Activated CD8-positive, alpha-beta memory T cell treated with anti-CD3 and anti-CD28 coated beads, Interleukin-2, amount 10 ng/mL, durations not matched to agents 7 days and 5 days (primary cell): ENCODE data around the gene EN2. TPM values are rescaled to one million over a fixed set of nuclear protein-coding genes. Genes with fewer than 3 reads are reported as not detected.
A peak's percentile ranks its signal among the peaks of the same experiment; 100 is the strongest.

Experiments
- ATAC-seq: fragments of 150-1000 bp; cut with Tn5 transposase; one replicate; pipeline ENCODE4 v1.10.0; 2021; ENCODE audit warnings: moderate library complexity
- CTCF ChIA-PET: fragments of 350-600 bp; sonication (Branson Sonifier 250); formaldehyde crosslinking; loops from one replicate; lab custom pipeline; 2021; ENCODE audit warnings: antibody characterized with exemption; lab: Charles Lee
- DNase-seq: peaks from one replicate; pipeline ENCODE4 v3.0.0-alpha.2; 2020
- H3K27ac Mint-ChIP-seq: one replicate; pipeline ENCODE4 v1.8.0; 2021; ENCODE audit warnings: mild to moderate bottlenecking, mixed read lengths
- H3K27me3 Mint-ChIP-seq: one replicate; pipeline ENCODE4 v1.8.0; 2021; ENCODE audit warnings: mixed read lengths
- H3K36me3 Mint-ChIP-seq: one replicate; pipeline ENCODE4 v1.8.0; 2021; ENCODE audit warnings: mild to moderate bottlenecking, mixed read lengths
- H3K4me1 Mint-ChIP-seq: one replicate; pipeline ENCODE4 v1.8.0; 2021; ENCODE audit warnings: mixed read lengths
- H3K4me3 Mint-ChIP-seq: one replicate; pipeline ENCODE4 v1.8.0; 2021; ENCODE audit warnings: mild to moderate bottlenecking, moderate library complexity, mixed read lengths
- H3K9me3 Mint-ChIP-seq: one replicate; pipeline ENCODE4 v1.8.0; 2022; ENCODE audit warnings: low read depth, mixed read lengths
- total RNA-seq, 2 experiments: library from RNA; stranded (reverse); gene quantifications; one replicate each; pipeline ENCODE4 v1.2.3, GENCODE V29; 2021

The EN2 gene
- total RNA-seq, 2 experiments from 2014 or later, result not detected

DNA sequence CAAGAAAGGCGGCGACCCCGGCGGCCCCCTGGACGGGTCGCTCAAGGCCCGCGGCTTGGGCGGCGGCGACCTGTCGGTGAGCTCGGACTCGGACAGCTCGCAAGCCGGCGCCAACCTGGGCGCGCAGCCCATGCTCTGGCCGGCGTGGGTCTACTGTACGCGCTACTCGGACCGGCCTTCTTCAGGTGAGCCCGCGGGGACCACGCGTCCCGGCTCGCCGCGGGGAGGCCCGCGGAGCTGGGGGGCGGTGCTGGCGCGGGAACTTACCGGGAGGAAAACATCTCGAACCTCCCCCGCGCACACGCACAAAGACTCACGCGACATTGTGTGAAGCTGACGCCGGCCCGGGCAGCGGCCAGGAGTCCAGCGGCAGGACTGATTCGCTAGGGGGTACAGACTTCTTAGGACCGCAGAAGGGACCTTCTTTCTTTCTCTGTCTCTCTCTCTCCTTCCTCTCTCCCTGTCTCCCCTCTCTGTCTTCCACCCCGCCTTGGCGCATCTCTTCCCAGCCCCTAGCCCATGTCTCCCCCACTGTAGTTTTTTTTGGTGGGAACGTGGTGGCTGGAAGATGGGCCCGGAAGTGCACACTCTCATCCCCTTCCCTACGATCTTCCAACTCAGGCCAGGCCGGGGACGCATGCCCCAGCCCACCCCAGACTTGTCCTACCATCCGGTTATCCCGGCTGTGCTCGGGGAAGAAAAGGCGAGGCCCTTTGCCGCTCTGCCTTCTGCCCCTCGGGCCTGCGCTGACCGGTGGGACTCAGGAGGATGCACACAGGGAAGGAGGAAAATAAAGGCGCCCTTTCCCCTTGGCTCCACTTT lies 1.2 kb downstream of the EN2 start:
- H3K4me3 Mint-ChIP-seq, result peak overlapping the region; percentile 36
- peaks cover 8% of the 10 kb centered on the region for H3K4me1 Mint-ChIP-seq
- H3K36me3 Mint-ChIP-seq, result peaks cover 3% of the 10 kb centered on the region
- H3K9me3 Mint-ChIP-seq, result no peaks in the 10 kb centered on the region
- CTCF ChIA-PET, result no interaction called here
- H3K27ac Mint-ChIP-seq, result peak overlapping the region; percentile 56
- H3K27me3 Mint-ChIP-seq, result peaks cover 82% of the 10 kb centered on the region
- no peak for DNase-seq
- no peak for ATAC-seq

DNA sequence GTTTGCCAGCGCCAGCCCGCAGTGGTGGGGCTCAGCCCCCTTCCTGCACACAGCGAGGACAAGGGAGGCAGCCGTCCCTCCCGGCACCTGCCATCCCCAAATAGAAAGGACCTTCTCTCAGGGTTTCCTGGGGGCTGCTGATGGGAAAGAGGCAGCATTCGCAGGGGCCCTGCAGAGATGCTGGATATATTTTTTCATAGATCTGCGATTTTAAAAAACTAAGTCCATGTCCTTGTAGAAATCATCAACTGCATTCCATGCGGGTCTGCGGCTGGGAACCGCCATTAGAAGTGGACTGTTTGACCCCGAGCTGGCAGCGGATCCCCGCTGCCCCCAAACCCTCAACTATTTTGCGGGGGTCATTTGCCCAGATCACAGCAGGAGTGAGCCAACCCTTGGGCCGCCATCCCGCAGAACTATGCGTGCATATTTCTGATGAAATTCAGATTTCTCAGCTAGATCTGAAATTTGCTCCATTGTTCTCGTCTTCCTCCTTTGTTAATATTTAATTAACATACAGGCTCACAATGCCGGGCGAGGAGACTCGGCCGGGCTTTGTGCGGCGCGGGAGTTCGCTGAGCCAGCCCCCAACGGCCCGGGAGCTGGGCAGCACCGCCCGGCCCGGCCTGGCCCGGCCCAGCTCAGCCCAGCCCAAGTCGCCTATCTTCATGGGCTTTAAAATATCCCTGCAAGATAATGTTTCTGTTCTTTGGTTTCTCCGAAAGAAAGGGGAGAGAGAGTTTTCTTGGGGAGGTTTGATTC lies 2.0 kb downstream of the EN2 start:
- Mint-ChIP-seq H3K27me3 (peaks cover 82% of the 10 kb centered on the region), H3K27ac (peak overlapping the region; percentile 56), H3K4me3 (no peak overlapping the region), H3K9me3 (no peaks in the 10 kb centered on the region), H3K36me3 (peaks cover 3% of the 10 kb centered on the region), H3K4me1 (peaks cover 8% of the 10 kb centered on the region)
- CTCF ChIA-PET, result no interaction called here
- DNase-seq (no peak), ATAC-seq (no peak)

DNA sequence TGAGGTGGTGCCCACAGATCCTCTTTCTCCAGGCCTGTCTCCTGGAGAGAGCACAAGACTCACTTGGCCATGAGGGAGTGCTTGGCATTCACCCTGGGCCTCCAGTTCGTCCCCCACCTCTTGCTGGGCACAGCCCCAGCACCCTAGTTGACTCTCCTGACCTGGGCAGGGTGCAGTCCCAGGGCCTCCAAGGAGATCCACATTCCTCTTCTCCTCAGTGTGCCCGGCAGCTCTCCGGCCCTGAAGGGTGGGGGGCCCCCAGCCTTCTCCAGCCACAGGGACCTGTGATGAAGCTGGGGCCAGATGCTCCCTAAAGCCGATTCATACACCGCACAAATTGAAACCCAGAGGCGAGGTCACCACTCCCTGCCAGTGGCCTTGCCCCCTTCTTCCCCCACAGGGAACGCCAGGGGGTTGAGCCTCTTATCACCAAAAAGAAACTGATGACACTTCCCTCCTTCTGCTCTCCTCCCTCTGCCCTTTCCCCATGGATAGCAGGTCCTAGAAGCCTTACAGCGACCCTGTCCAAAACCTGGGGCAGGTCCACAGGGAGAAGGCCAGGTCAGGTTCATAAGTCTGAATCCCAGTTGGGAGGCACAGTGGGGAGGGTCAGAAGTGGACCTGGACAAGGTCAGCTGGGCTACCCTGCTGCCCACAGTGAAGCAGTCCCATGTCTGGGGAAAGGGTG lies 3.1 kb downstream of the EN2 start:
- Mint-ChIP-seq H3K4me3 (no peak overlapping the region), H3K27me3 (peaks cover 82% of the 10 kb centered on the region), H3K9me3 (no peaks in the 10 kb centered on the region), H3K36me3 (peaks cover 3% of the 10 kb centered on the region), H3K4me1 (peaks cover 10% of the 10 kb centered on the region), H3K27ac (no peak overlapping the region)
- CTCF ChIA-PET, result no interaction called here
- no peak for ATAC-seq
- DNase-seq, result no peak

DNA sequence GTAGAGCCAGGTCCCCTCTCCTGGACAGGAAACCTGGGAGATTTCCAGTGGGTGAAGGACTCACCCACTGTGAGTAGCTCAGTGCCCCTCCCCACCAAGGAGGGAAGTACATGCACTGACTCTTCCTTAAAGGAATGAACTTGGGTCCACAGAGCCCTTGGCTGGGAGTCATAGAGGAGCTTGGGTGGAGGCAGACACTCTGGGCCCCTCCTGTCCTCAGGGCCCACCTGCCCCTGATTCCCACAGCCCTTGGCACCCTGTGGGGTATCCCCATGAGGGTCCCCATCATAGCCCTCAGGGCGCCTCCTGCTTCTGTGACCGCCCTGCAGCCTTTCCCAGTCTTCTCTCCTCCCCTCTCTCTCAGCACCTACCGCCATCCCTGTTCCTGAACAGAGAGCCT lies 3.7 kb downstream of the EN2 start:
- peaks cover 3% of the 10 kb centered on the region for H3K36me3 Mint-ChIP-seq
- H3K9me3 Mint-ChIP-seq, result no peaks in the 10 kb centered on the region
- ATAC-seq (no peak), DNase-seq (no peak)
- H3K4me1 Mint-ChIP-seq, result peaks cover 8% of the 10 kb centered on the region
- H3K27me3 Mint-ChIP-seq, result peaks cover 81% of the 10 kb centered on the region
- H3K27ac Mint-ChIP-seq, result no peak overlapping the region
- no peak overlapping the region for H3K4me3 Mint-ChIP-seq
- CTCF ChIA-PET, result no interaction called here

DNA sequence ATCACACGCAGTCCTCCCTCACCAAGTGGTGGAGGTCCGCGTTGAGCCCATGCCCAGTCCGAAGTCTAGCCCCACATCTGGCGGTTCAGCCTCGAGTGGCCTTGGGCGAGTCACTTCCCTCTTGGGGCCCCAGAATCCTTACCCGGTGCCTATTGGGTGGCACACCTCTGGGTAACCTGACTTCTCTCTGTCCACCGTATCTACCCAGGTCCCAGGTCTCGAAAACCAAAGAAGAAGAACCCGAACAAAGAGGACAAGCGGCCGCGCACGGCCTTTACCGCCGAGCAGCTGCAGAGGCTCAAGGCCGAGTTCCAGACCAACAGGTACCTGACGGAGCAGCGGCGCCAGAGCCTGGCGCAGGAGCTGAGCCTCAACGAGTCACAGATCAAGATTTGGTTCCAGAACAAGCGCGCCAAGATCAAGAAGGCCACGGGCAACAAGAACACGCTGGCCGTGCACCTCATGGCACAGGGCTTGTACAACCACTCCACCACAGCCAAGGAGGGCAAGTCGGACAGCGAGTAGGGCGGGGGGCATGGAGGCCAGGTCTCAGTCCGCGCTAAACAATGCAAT lies 4.3 kb downstream of the EN2 start:
- Mint-ChIP-seq H3K9me3 (no peaks in the 10 kb centered on the region), H3K4me1 (peaks cover 6% of the 10 kb centered on the region), H3K27me3 (peaks cover 81% of the 10 kb centered on the region), H3K4me3 (no peak overlapping the region), H3K36me3 (peaks cover 3% of the 10 kb centered on the region), H3K27ac (no peak overlapping the region)
- DNase-seq (no peak), ATAC-seq (no peak)
- CTCF ChIA-PET, result no interaction called here

DNA sequence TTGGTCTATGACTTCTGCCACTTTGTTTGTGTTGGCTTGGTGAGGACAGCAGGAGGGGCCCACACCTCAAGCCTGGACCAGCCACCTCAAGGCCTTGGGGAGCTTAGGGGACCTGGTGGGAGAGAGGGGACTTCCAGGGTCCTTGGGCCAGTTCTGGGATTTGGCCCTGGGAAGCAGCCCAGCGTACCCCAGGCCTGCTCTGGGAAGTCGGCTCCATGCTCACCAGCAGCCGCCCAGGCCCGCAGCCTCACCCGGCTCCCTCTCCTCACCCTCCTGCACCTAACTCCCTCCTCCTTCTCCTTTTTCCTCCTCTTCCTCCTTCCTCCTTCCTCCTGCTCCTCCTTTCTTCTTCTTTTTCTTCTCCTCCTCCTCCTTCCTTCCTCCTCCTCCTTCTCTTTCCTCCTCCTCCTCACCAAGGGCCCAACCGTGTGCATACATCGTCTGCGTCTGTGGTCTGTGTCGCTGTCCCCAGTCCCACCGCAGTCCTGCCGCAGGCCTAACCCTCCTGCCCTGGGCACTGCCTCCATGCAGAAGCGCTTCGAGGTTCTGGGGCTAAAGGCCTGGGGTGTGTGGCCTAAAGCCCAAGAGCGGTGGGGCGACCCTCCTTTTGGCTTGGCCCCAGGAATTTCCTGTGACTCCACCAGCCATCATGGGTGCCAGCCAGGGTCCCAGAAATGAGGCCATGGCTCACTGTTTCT lies 5.3 kb downstream of the EN2 start:
- Mint-ChIP-seq H3K27ac (no peak overlapping the region), H3K9me3 (no peaks in the 10 kb centered on the region), H3K27me3 (peaks cover 85% of the 10 kb centered on the region), H3K36me3 (peaks cover 3% of the 10 kb centered on the region), H3K4me3 (no peak overlapping the region), H3K4me1 (peaks cover 6% of the 10 kb centered on the region)
- DNase-seq (no peak), ATAC-seq (no peak)
- CTCF ChIA-PET, result interaction anchor here (0.8 kb wide), 1 partner anchor 82 kb away, joined by 3 read pairs; no protein-coding TSS in a partner anchor

DNA sequence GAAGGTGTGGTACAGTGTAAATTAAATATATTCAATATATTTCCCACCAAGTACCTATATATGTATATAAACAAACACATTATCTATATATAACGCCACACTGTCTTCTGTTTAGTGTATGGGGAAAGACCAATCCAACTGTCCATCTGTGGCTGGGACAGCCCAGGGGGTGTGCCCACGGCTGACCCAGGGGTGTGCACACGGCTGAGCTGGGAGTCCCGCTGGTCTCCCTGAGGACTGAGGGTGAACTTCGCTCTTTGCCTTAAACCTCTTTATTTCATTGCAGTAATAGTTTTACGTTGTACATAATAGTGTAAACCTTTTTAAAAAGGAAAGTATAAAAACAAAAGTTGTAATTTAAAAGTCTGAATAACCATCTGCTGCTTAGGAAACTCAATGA lies 6.3 kb downstream of the EN2 start:
- peaks cover 2% of the 10 kb centered on the region for H3K36me3 Mint-ChIP-seq
- H3K27ac Mint-ChIP-seq, result no peak overlapping the region
- H3K9me3 Mint-ChIP-seq, result no peaks in the 10 kb centered on the region
- H3K4me3 Mint-ChIP-seq, result no peak overlapping the region
- ATAC-seq (no peak), DNase-seq (no peak)
- H3K27me3 Mint-ChIP-seq, result peaks cover 92% of the 10 kb centered on the region
- CTCF ChIA-PET, result no interaction called here
- H3K4me1 Mint-ChIP-seq, result peaks cover 5% of the 10 kb centered on the region

DNA sequence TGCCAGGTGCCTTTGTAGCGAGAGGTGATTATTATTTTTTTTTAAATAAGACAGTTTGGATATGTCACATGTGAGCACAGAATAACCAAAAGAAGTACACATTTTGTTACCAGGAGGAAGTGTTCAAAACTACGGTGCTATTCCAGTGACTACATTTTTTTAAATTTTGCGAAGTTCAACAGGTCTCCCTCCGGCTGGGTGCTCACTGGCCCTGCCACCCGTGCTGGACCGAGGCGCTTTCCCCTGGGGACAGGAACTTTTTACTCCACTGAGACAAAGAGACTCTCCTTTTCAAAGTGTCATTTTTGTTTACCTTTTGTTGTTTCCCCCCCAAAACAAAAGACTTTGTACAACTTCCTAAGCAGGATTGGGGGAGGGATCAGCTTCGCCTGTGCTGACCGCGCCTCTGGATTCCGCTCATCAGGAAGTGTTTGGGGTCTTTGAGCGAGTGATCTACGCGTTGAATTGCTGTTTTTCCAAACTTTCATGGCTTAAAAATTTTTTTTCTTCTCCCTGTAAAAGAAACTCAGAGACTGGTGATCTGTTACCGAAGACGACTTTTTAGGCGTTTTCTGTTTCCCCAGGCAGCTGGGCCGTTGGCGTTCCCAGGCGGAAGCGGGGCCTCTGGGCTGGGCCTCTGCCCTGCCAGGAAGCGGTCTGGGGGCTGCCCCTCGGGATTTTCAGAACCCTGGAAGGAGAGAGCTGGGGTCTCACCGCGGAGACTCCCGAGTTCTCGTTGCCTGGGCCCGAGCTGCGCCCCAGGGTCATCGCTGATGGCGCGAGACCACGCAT lies 7.2 kb downstream of the EN2 start:
- no peak for ATAC-seq
- H3K36me3 Mint-ChIP-seq, result no peaks in the 10 kb centered on the region
- peaks cover 92% of the 10 kb centered on the region for H3K27me3 Mint-ChIP-seq
- H3K4me3 Mint-ChIP-seq, result no peak overlapping the region
- H3K4me1 Mint-ChIP-seq, result peaks cover 5% of the 10 kb centered on the region
- H3K9me3 Mint-ChIP-seq, result no peaks in the 10 kb centered on the region
- no peak overlapping the region for H3K27ac Mint-ChIP-seq
- CTCF ChIA-PET, result no interaction called here
- DNase-seq, result no peak

DNA sequence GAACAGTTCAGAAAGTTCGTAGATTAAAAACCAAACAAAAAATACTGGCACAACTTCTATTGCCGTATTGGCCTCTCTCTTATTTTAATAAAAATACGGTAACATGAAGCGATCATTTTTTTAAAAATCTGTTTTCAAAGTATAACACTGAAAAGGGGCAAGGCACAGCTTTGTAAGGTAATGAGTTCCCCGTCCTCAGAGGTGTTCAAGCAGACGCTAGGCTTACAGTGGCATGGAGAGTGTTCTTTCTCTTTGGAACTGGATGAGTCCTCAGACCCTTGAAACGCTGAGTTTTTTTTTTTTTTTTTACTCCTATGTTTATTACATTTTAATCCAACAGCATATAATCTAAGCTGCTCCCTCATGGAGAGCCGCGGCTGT lies 7.8 kb downstream of the EN2 start:
- Mint-ChIP-seq H3K9me3 (no peaks in the 10 kb centered on the region), H3K4me3 (no peak overlapping the region), H3K27me3 (peaks cover 91% of the 10 kb centered on the region), H3K27ac (no peak overlapping the region), H3K36me3 (no peaks in the 10 kb centered on the region), H3K4me1 (peaks cover 5% of the 10 kb centered on the region)
- no peak for ATAC-seq
- DNase-seq, result no peak
- CTCF ChIA-PET, result interaction anchor here (0.6 kb wide), 1 partner anchor 329 kb away, joined by 5 read pairs; no protein-coding TSS in a partner anchor

DNA sequence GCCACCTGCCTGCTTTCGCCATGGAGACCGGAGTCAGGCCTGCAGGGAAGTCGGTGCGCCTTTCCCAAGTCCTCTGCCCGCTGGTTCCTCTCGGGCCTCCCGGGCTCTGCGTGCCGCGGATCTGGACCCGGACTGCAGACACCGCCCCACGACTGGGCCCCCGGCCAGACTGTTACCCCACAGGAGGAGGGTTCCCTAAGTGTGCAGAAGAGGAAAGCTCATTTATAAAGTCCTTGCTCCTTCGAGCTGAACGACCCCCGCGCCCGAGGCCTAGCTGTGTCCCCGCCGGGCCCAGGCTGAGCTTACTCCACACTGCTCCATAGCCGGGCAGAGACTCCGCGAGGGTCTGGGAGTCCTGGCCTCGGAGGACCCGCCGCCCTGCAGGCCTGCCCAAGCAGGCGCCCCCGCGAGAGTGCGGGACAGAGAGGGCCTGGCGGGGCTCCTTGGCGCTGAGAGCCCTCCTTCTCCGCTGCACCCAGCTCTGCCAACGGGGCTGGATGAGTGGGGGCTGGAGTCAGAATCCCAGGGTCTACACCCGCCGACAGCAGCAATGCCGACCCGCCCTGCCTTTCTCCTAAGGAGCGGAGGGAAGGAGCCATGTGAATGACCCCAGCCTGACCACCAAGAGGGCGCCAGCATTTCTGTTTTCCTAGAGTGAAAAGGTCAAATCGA lies 8.3 kb downstream of the EN2 start:
- H3K27ac Mint-ChIP-seq, result no peak overlapping the region
- peaks cover 5% of the 10 kb centered on the region for H3K4me1 Mint-ChIP-seq
- peaks cover 91% of the 10 kb centered on the region for H3K27me3 Mint-ChIP-seq
- no peak overlapping the region for H3K4me3 Mint-ChIP-seq
- DNase-seq (no peak), ATAC-seq (no peak)
- no peaks in the 10 kb centered on the region for H3K36me3 Mint-ChIP-seq
- CTCF ChIA-PET, result interaction anchor here (0.6 kb wide), 1 partner anchor 329 kb away, joined by 5 read pairs; no protein-coding TSS in a partner anchor
- H3K9me3 Mint-ChIP-seq, result no peaks in the 10 kb centered on the region

DNA sequence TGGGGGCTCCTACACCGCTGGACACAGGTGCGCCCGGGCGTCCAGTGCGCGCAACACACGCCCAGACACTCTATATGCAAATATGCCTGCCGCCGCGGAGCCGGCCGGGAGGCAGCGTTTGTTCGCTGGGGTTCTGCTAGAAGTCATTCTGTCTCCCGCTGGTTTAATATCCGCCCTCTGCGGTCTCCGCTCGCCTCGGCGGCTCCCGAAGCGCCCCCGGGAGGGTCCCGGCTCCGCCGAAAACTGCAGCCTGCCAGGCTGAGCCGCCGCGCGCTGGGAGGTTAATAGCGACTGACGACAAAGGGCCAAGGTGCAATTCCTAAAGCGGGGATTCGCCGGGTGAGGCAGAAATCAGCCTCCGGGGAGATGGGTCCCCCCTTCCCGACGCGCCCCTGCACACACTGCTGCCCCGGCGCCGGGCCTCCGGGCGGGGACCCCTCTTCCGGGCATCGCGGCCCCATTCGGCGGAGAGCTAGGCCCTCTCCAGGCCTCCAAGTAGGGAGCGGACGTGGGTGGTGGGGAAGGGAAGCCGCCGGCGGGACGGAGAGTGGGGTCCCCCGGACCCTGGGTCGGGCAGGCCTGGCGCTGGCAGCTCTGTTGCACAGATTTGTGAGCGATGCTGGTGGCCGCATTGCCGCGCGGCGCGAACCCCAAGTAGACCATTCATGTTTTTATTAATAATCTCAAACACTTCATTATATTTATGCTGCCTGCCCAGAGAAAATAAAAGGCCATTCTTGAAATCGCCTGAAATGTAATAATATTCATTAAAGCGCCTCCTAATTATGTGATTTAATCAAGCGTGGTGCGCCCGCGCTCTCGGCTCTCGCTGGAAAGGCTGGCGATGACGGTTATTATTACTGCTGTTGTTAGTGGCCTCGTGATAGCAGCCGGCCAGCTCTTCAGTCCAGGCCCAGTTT lies 9.1 kb downstream of the EN2 start:
- Mint-ChIP-seq H3K36me3 (no peaks in the 10 kb centered on the region), H3K4me3 (no peak overlapping the region), H3K4me1 (peaks cover 5% of the 10 kb centered on the region), H3K27ac (peak overlapping the region; percentile 28), H3K27me3 (peaks cover 91% of the 10 kb centered on the region), H3K9me3 (no peaks in the 10 kb centered on the region)
- peak; percentile 44 for DNase-seq
- CTCF ChIA-PET, result no interaction called here
- ATAC-seq, result no peak
